ENCODE measurements around the gene PSMB8. TPM values are rescaled to one million over a fixed set of nuclear protein-coding genes. Genes with fewer than 3 reads are reported as not detected.

The PSMB8 gene
- total and polyA plus RNA-seq, 7 donors = 7.0 to 19.2 (median 10.3) TPM

DNA sequence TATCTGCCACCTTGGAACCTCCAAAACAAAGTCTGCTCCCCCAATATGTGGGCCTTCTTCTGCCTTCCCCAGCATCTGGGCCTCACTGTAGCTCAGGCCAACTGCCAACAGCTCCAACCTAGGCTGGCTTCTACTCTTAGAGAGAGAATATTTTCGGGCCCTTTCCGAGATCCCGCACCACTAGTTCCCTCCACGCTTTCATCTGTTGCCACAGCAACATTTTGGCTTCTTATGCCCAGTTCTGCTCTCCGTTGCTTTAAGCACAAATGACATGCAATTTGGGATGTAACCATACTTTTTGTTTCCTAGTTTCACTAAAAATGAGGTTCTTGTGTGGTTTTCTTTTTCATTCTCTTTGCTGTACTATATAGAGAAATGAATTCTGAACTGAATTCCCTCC is 43.8 kb upstream of the PSMB8 start:
- intact Hi-C loops (cut with DNase I) = loop anchor here (2.0 to 5.0 kb wide), 4 partner anchors 45 to 97 kb away; partner anchors contain the start of gene HLA-DMA (in 1 of the 2)
- TF ChIP-seq, protein P1, sequence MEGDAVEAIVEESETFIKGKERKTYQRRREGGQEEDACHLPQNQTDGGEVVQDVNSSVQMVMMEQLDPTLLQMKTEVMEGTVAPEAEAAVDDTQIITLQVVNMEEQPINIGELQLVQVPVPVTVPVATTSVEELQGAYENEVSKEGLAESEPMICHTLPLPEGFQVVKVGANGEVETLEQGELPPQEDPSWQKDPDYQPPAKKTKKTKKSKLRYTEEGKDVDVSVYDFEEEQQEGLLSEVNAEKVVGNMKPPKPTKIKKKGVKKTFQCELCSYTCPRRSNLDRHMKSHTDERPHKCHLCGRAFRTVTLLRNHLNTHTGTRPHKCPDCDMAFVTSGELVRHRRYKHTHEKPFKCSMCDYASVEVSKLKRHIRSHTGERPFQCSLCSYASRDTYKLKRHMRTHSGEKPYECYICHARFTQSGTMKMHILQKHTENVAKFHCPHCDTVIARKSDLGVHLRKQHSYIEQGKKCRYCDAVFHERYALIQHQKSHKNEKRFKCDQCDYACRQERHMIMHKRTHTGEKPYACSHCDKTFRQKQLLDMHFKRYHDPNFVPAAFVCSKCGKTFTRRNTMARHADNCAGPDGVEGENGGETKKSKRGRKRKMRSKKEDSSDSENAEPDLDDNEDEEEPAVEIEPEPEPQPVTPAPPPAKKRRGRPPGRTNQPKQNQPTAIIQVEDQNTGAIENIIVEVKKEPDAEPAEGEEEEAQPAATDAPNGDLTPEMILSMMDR (IDR thresholded peaks at IDR 0.05) = no peak
- WGBS, 3 donors = 59 to 76% (median 63%) methylated on average over 5 of the region's 5 CpGs

DNA sequence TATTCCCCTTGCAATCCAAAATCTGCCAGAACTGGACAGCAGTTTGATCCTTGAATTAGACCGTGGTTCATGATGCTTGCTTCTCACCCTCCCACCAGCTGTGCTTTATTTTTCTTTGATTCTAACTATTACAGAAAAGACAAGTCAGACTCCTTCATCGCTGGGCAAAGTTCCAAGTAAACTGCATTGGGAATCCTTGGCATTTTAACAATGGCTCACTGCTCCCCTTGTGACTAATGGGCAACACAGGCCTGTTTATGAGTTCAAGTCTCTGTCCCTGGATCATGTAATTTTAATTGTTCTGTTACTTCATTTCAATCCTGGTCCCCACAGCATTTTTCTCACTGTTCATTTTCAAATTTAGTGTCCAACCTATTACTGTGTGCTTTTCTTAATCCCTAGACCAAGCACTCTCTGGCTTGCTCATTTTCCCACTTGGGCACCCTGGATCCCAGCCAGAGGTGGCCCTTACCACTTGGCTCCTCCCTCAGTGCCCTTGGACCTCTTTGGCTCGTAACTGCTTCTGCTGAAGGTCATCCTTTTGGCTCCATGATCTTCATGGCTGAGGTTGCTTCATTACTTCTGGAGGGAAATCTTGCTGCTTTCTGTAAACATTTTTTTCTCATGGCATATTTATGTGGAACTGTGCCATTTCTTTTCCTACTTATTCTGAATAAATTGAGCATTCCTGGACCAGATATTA is 43.0 kb upstream of the PSMB8 start:
- Histone ChIP-seq H3K27me3 (ENCODE audit: insufficient read depth in 3 of 3, low read length in 2 of 3) (no peaks in the 10 kb centered on the region), H3K27ac (no peak overlapping the region), H3K9me3 (no peaks in the 10 kb centered on the region), H3K36me3 (ENCODE audit: insufficient read depth in 1 of 2, low read depth in 1 of 2) (no peaks in the 10 kb centered on the region), H3K4me3 (no peak overlapping the region), H3K4me1 (no peaks in the 10 kb centered on the region)
- intact Hi-C loops (cut with DNase I) = loop anchor here (2.0 to 5.0 kb wide), 4 partner anchors 45 to 98 kb away; partner anchors contain the start of gene HLA-DMA (in 1 of the 2)
- TF ChIP-seq, protein P1 (IDR thresholded peaks at IDR 0.05) = no peak
- DNase-seq (peak in 1 of 2 donors; percentile 27), ATAC-seq (no peak)
- 22 to 40% (median 29%) methylated on average over 3 of the region's 3 CpGs for WGBS, 3 donors

More for the DNA sequence above, 43.8 kb upstream of the PSMB8 start:
- H3K4me1 ChIP-seq = no peaks in the 10 kb centered on the region
- DNase-seq = no peak
- ATAC-seq = no peak
- no peaks in the 10 kb centered on the region for H3K36me3 ChIP-seq (ENCODE audit: insufficient read depth in 1 of 2, low read depth in 1 of 2)
- no peaks in the 10 kb centered on the region for H3K9me3 ChIP-seq
- no peak overlapping the region for H3K27ac ChIP-seq
- H3K27me3 ChIP-seq (ENCODE audit: insufficient read depth in 3 of 3, low read length in 2 of 3) = no peaks in the 10 kb centered on the region
- H3K4me3 ChIP-seq = no peak overlapping the region

GRCh38 chr6:32885698-32886286 is 41.9 kb upstream of the PSMB8 start:
- H3K27me3 ChIP-seq (ENCODE audit: insufficient read depth in 3 of 3, low read length in 2 of 3) = no peaks in the 10 kb centered on the region

DNA sequence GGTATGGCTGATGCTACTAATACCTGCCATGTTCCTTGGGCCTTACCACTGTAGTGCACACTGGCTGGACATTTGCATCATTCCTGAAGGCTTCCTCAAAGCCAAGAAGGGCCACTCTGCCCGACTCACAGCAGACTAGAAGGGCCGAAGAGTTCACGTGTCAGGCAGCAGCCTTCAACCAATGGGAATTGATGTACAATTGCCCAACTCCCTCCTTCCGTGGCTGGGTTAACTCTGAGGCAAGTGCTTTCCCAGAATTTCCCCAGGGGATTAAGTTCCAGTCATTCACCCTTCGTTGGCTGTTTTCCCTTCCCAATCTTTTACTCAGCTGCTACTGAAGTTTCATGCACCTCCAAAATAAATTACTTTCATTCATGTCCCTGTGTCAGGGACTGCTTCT is 39.9 kb upstream of the PSMB8 start:
- no peaks in the 10 kb centered on the region for H3K4me1 ChIP-seq
- H3K27me3 ChIP-seq (ENCODE audit: insufficient read depth in 3 of 3, low read length in 2 of 3) = no peaks in the 10 kb centered on the region
- no peaks in the 10 kb centered on the region for H3K9me3 ChIP-seq
- intact Hi-C loops (cut with DNase I) = no loop called here
- TF ChIP-seq, protein P1 (IDR thresholded peaks at IDR 0.05) = no peak
- DNase-seq (peak; percentile 31 to 58), ATAC-seq (peak; percentile 71 to 87 (median 80))
- H3K36me3 ChIP-seq (ENCODE audit: insufficient read depth in 1 of 2, low read depth in 1 of 2) = no peaks in the 10 kb centered on the region
- 2 to 6% (median 6%) methylated on average over 5 of the region's 5 CpGs for WGBS, 3 donors
- H3K4me3 ChIP-seq = no peak overlapping the region
- no peak overlapping the region for H3K27ac ChIP-seq

More at GRCh38 chr6:32885698-32886286, 41.9 kb upstream of the PSMB8 start:
- Histone ChIP-seq H3K9me3 (no peaks in the 10 kb centered on the region), H3K27ac (no peak overlapping the region), H3K36me3 (ENCODE audit: insufficient read depth in 1 of 2, low read depth in 1 of 2) (no peaks in the 10 kb centered on the region), H3K4me3 (no peak overlapping the region), H3K4me1 (no peaks in the 10 kb centered on the region)
- TF ChIP-seq, protein P1 (IDR thresholded peaks at IDR 0.05) = peak; percentile 71
- no peak for DNase-seq
- 49 to 53% (median 49%) methylated on average over 4 of the region's 4 CpGs for WGBS, 3 donors
- ATAC-seq = peak; percentile 62 to 78 (median 66)
- intact Hi-C loops (cut with DNase I) = loop anchor here (2.0 to 5.0 kb wide), 4 partner anchors 47 to 99 kb away; partner anchors contain the start of gene HLA-DMA (in 1 of the 2)

Measured in psoas muscle (tissue), 8 donors.